RWPE1 (cell line): ENCODE results near the gene RALGAPB.
A peak's percentile ranks its signal among the peaks of the same experiment; 100 is the strongest.

Experiments used
- CTCF ChIA-PET: fragments of 350-600 bp; sonication (Branson Sonifier 250); formaldehyde crosslinking; extraction: SDS; loops from one replicate; lab custom pipeline; 2021; lab: Yijun Ruan, JAX
- POLR2A ChIA-PET: fragments of 400-600 bp; formaldehyde crosslinking; extraction: SDS; loops from one replicate; lab custom pipeline; 2020; ENCODE audit warnings: antibody characterized with exemption; ENCODE audit not compliant: low non-redundant PET; lab: Yijun Ruan, JAX
- DNase-seq: peaks from one replicate; pipeline ENCODE4 v3.0.0; 2012; ENCODE audit warnings: low spot score
- H3K27ac ChIP-seq: fragments of 450-650 bp; 2 replicates; pipeline ENCODE4 v1.5.1; 2017
- CTCF ChIP-seq: fragments of 450-650 bp; conservative IDR thresholded peaks from 2 replicates; pipeline ENCODE4 v1.5.1; 2017; ENCODE audit warnings: low read depth, mild to moderate bottlenecking

RALGAPB gene

GRCh38 chr20:38473367-38473795, 738 bp downstream of the RALGAPB start:
- no peak for TF ChIP-seq CTCF
- ChIA-PET CTCF (interaction anchor here (0.6 to 2.3 kb wide), 9 partner anchors 11 to 71 kb away, joined by 3 to 17 read pairs (median 5); partner anchors contain the start of gene SNHG17), POLR2A (interaction anchor here (0.5 to 2.2 kb wide), 5 partner anchors 20 to 337 kb away, joined by 3 to 17 read pairs (median 5); partner anchors contain the start of gene SNHG17)
- peak overlapping the region; percentile 84 for H3K27ac ChIP-seq
- DNase-seq = no peak

- no peak for TF ChIP-seq CTCF
- DNase-seq = no peak
- ChIA-PET POLR2A (no interaction called here), CTCF (interaction anchor here (1.3 kb wide), 1 partner anchor 32 kb away, joined by 4 read pairs; no protein-coding TSS in a partner anchor)
- no peak overlapping the region for H3K27ac ChIP-seq
These were observed 5.1 kb downstream of the RALGAPB start for GRCh38 chr20:38477747-38478146.

- TF ChIP-seq CTCF = no peak
- no peak for DNase-seq
- ChIA-PET POLR2A (no interaction called here), CTCF (interaction anchor here (1.0 kb wide), 1 partner anchor 46 kb away, joined by 7 read pairs; no protein-coding TSS in a partner anchor)
- no peak overlapping the region for H3K27ac ChIP-seq
These were observed 7.0 kb downstream of the RALGAPB start for GRCh38 chr20:38479596-38479995.

- H3K27ac ChIP-seq = no peak overlapping the region
- no peak for TF ChIP-seq CTCF
- CTCF ChIA-PET = interaction anchor here (0.6 to 1.2 kb wide), 4 partner anchors 12 to 73 kb away, joined by 3 to 5 read pairs (median 4); no protein-coding TSS in a partner anchor
- no peak for DNase-seq
- POLR2A ChIA-PET = no interaction called here
These were observed 12.4 kb downstream of the RALGAPB start for GRCh38 chr20:38485041-38485440.

- no peak for DNase-seq
- no peak for TF ChIP-seq CTCF
- ChIA-PET POLR2A (no interaction called here), CTCF (interaction anchor here (1.4 kb wide), 1 partner anchor 13 kb away, joined by 4 read pairs; no protein-coding TSS in a partner anchor)
- H3K27ac ChIP-seq = no peak overlapping the region
These were observed 16.5 kb downstream of the RALGAPB start for GRCh38 chr20:38489181-38489580.

GRCh38 chr20:38497246-38497935, 24.7 kb downstream of the RALGAPB start:
- DNase-seq = no peak
- H3K27ac ChIP-seq = no peak overlapping the region
- ChIA-PET POLR2A (interaction anchor here (0.5 kb wide), 1 partner anchor 72 kb away, joined by 4 read pairs; no protein-coding TSS in a partner anchor), CTCF (interaction anchor here (1.0 to 1.2 kb wide), 3 partner anchors 13 to 137 kb away, joined by 3 to 4 read pairs (median 4); no protein-coding TSS in a partner anchor)
- no peak for TF ChIP-seq CTCF
